Measurements from ENCODE around the gene MCC.

DNA sequence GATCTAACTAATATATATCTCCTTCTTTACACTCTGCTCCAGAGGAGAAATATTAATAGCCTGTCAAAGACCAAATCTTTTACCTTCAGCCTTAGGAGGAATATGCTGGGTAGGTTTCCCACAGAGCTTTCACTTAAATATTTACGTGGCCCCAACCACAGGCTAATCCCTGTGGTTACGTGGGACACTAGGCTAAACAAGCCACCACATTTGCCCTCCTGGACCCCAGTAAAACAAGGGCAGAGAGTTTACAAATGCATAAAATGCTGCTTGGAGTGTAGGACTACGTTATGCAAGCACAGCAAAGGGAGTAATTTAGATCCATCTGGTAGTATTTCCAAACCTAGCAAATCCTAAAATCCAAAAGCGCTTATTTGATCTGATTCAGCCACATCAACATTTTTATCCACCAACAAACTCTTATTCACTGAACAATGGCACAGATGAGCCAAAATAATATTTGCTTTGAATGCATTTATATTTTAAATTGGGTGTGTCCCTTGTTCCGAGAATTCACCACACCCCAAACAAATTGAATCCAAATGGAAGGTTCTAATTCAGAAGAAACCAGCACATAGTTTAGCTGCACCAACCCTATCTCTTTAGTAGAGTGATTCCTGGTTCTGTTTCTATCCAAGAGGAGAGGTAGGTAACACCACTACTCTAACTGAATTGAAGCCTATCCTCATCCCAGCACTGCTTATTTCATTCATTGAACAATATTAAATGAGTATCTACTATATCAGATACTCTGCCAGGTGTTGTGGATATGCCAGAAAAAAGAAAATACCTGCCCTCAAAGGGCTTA is 232.5 kb downstream of the MCC start:
- TF ChIP-seq, protein P1, sequence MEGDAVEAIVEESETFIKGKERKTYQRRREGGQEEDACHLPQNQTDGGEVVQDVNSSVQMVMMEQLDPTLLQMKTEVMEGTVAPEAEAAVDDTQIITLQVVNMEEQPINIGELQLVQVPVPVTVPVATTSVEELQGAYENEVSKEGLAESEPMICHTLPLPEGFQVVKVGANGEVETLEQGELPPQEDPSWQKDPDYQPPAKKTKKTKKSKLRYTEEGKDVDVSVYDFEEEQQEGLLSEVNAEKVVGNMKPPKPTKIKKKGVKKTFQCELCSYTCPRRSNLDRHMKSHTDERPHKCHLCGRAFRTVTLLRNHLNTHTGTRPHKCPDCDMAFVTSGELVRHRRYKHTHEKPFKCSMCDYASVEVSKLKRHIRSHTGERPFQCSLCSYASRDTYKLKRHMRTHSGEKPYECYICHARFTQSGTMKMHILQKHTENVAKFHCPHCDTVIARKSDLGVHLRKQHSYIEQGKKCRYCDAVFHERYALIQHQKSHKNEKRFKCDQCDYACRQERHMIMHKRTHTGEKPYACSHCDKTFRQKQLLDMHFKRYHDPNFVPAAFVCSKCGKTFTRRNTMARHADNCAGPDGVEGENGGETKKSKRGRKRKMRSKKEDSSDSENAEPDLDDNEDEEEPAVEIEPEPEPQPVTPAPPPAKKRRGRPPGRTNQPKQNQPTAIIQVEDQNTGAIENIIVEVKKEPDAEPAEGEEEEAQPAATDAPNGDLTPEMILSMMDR (conservative IDR thresholded peaks at IDR 0.05; ENCODE audit: low read length), result no peak
- TF ChIP-seq EZH2phosphoT487 (IDR thresholded peaks at IDR 0.05; ENCODE audit: borderline replicate concordance, low read depth, low read length), result no peak
